H1 (cell line): ENCODE data around the gene ZHX3. TPM values are rescaled to one million over a fixed set of nuclear protein-coding genes. Genes with fewer than 3 reads are reported as not detected.

Experiments
- CHD2 ChIP-seq: IDR thresholded peaks from 2 replicates; pipeline ENCODE4 v1.6.1; 2012; ENCODE audit warnings: low read length, improper control_type of control experiment
- CTBP2 ChIP-seq: IDR thresholded peaks from 2 replicates; pipeline ENCODE4 v1.7.0; 2011; ENCODE audit warnings: borderline replicate concordance, mild to moderate bottlenecking, moderate library complexity, mixed read lengths, low read length; ENCODE audit not compliant: insufficient read depth, insufficient read length
- RNF2 ChIP-seq: fragments of 200-900, 300-1000 bp; sonication (generic); IDR thresholded peaks from 2 replicates; pipeline ENCODE4 v1.7.1; 2016; ENCODE audit warnings: borderline replicate concordance, low read depth, mild to moderate bottlenecking, antibody characterized with exemption, low read length; ENCODE audit not compliant: poor library complexity, severe bottlenecking; ENCODE audit errors: missing control alignments
- SP2 ChIP-seq: IDR thresholded peaks from 2 replicates; pipeline ENCODE4 v1.6.1; 2012; ENCODE audit warnings: mild to moderate bottlenecking, low read length, inconsistent platforms
- polyA plus RNA-seq, 7 experiments: library from polyadenylated mRNA; depleted of rRNA in 3 of 7; stranded (reverse) in 5 of 7; unstranded in 2 of 7; fragments of >200 nt in 5 of 7; fragments of 200-250 nt in 2 of 7; gene quantifications; 1 replicate in 5 of 7; 2 replicates in 1 of 7; 4 replicates in 1 of 7; pipeline versions ENCODE4 v1.2.1 to v1.2.3, GENCODE V29; 2011 to 2013; ENCODE audit warnings: missing spikeins in 2 of 7, mixed read lengths in 2 of 7
- total RNA-seq: library from RNA; stranded (reverse); fragmentation: NEBNext Ultra II Directional; extraction: Animal tissue kit (Norgen Biotek cat#: 25700); gene quantifications from 2 replicates; pipeline ENCODE4 v1.2.1, GENCODE V29; 2021
- TF ChIP-seq, protein P1 (sequence below): IDR thresholded peaks from 2 replicates; pipeline ENCODE4 v1.6.1; 2011; ENCODE audit warnings: low read depth, mild to moderate bottlenecking, low read length; ENCODE audit not compliant: insufficient read depth
- TF ChIP-seq, protein P2 (sequence below): IDR thresholded peaks from 2 replicates; pipeline ENCODE4 v1.6.1; 2012; ENCODE audit warnings: inconsistent platforms

Gene ZHX3
- total and polyA plus RNA-seq, 2 of the 8 experiments (the other 6 are each of a cell fraction or from before 2014, with no cell fraction given): 1.00 to 7.8 TPM

DNA sequence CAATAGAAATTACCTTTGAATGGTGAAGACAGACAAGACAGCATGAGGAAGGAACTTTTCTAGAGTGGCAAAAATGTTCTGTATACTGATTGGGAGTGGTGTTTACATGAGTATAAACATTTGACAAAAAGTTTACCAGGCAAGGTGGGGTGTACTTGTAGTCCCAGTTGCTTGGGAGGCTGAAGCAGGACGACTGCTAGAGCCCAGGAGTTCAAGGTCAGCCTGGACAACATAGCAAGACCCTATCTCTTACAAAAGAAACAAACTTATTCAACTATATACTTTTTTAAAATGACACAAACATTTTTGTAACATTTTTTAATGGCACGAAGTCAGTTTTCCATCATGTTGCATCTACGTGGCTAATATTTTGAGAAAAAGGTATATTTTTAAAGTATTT is 40.5 kb downstream of the ZHX3 start (continued):
- TF ChIP-seq, protein P1, sequence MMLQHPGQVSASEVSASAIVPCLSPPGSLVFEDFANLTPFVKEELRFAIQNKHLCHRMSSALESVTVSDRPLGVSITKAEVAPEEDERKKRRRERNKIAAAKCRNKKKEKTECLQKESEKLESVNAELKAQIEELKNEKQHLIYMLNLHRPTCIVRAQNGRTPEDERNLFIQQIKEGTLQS: no peak
- TF ChIP-seq RNF2 (no peak), CHD2 (no peak), CTBP2 (no peak), SP2 (no peak)
- TF ChIP-seq, protein P2, sequence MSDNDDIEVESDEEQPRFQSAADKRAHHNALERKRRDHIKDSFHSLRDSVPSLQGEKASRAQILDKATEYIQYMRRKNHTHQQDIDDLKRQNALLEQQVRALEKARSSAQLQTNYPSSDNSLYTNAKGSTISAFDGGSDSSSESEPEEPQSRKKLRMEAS: no peak
